Suprapubic skin (tissue), 4 donors: Measurements from ENCODE around the gene ITPRIP. TPM values are rescaled to one million over a fixed set of nuclear protein-coding genes. Genes with fewer than 3 reads are reported as not detected.

Source experiments
- DNase-seq, 2 donors: peaks; one replicate each; pipeline ENCODE4 v3.0.0-alpha.2; 2019; ENCODE audit warnings: low spot score in 2 of 2
- H3K27ac ChIP-seq: fragments of 200-600 bp; sonication (generic); one replicate; pipeline ENCODE4 v1.5.1; 2019
- H3K27me3 ChIP-seq: fragments of 200-600 bp; sonication (generic); one replicate; pipeline ENCODE4 v1.5.1; 2019
- H3K36me3 ChIP-seq: fragments of 200-600 bp; sonication (generic); one replicate; pipeline ENCODE4 v1.5.1; 2019
- H3K4me1 ChIP-seq: fragments of 200-600 bp; sonication (generic); one replicate; pipeline ENCODE4 v1.5.1; 2019
- H3K4me3 ChIP-seq: fragments of 200-600 bp; sonication (generic); one replicate; pipeline ENCODE4 v1.5.1; 2019; ENCODE audit warnings: mild to moderate bottlenecking
- H3K9me3 ChIP-seq: fragments of 200-600 bp; sonication (generic); one replicate; pipeline ENCODE4 v1.5.1; 2019
- EP300 ChIP-seq: sonication (generic); formaldehyde crosslinking; IDR thresholded peaks from one replicate; pipeline ENCODE4 v1.6.1; 2017; ENCODE audit warnings: antibody characterized with exemption
- POLR2A ChIP-seq, 2 donors: fragments of 450-650 bp; IDR thresholded peaks; one replicate each; pipeline ENCODE4 v1.6.1; 2017; ENCODE audit warnings: antibody characterized with exemption in 2 of 2, mild to moderate bottlenecking in 2 of 2, moderate library complexity in 2 of 2
- POLR2AphosphoS5 ChIP-seq, 3 donors: sonication (generic); formaldehyde crosslinking; IDR thresholded peaks; one replicate each; pipeline ENCODE4 v1.6.1; 2017; ENCODE audit warnings: antibody characterized with exemption in 3 of 3
- WGBS: methylation state at CpG from one replicate; pipeline ENCODE4 v1.1.5; 2018; 5-methylcytosine and 5-hydroxymethylcytosine counted together
- total RNA-seq, 4 donors: library from RNA; depleted of rRNA; stranded (reverse); fragments of >200 nt; gene quantifications; one replicate each; pipeline ENCODE4 v1.1.0, GENCODE V29; 2016
- TF ChIP-seq, protein P1 (sequence below), 2 donors: fragments of 200-600 bp in 1 of 2; fragments of 450-650 bp in 1 of 2; sonication (generic) in 1 of 2; IDR thresholded peaks; one replicate each; pipeline ENCODE4 v1.5.1; 2016 to 2019; ENCODE audit warnings: antibody characterized with exemption in 2 of 2, mild to moderate bottlenecking in 1 of 2, moderate library complexity in 1 of 2

The ITPRIP gene
- total RNA-seq, 4 donors from 2014 or later: 98.5 to 217 (median 191) TPM

DNA sequence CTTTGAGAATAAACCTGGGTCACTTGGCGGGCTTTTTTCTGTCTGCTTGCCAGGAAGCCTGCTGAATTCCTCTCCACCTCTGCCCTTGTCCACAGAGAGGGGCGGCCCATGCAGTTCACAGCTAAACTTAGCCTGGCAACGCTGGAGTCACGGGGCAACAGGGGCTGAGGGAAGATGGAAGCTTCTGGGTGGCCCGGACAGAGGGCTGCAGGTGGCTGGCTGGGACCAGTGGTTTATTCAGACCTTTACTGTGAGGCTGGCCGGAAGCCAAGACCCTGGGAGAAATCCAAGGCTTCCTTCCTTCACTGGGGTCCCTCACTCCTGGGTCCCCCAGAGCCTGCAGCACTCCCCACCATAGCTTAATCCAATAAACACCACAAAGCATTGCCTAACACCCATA is 17.0 kb downstream of the ITPRIP start:
- no peaks in the 10 kb centered on the region for H3K36me3 ChIP-seq
- H3K4me1 ChIP-seq: peaks cover 100% of the 10 kb centered on the region
- H3K27ac ChIP-seq: peak overlapping the region; percentile 93
- 80% methylated on average over 3 of the region's 6 CpGs for WGBS
- peak in 1 of 2 donors; percentile 66 for DNase-seq
- H3K9me3 ChIP-seq: no peaks in the 10 kb centered on the region
- no peak overlapping the region for H3K4me3 ChIP-seq
- TF ChIP-seq, protein P1, sequence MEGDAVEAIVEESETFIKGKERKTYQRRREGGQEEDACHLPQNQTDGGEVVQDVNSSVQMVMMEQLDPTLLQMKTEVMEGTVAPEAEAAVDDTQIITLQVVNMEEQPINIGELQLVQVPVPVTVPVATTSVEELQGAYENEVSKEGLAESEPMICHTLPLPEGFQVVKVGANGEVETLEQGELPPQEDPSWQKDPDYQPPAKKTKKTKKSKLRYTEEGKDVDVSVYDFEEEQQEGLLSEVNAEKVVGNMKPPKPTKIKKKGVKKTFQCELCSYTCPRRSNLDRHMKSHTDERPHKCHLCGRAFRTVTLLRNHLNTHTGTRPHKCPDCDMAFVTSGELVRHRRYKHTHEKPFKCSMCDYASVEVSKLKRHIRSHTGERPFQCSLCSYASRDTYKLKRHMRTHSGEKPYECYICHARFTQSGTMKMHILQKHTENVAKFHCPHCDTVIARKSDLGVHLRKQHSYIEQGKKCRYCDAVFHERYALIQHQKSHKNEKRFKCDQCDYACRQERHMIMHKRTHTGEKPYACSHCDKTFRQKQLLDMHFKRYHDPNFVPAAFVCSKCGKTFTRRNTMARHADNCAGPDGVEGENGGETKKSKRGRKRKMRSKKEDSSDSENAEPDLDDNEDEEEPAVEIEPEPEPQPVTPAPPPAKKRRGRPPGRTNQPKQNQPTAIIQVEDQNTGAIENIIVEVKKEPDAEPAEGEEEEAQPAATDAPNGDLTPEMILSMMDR (IDR thresholded peaks at IDR 0.05): no peak
- TF ChIP-seq POLR2AphosphoS5 (IDR thresholded peaks at IDR 0.05) (no peak), POLR2A (IDR thresholded peaks at IDR 0.05) (no peak), EP300 (no peak)
- H3K27me3 ChIP-seq: no peaks in the 10 kb centered on the region

DNA sequence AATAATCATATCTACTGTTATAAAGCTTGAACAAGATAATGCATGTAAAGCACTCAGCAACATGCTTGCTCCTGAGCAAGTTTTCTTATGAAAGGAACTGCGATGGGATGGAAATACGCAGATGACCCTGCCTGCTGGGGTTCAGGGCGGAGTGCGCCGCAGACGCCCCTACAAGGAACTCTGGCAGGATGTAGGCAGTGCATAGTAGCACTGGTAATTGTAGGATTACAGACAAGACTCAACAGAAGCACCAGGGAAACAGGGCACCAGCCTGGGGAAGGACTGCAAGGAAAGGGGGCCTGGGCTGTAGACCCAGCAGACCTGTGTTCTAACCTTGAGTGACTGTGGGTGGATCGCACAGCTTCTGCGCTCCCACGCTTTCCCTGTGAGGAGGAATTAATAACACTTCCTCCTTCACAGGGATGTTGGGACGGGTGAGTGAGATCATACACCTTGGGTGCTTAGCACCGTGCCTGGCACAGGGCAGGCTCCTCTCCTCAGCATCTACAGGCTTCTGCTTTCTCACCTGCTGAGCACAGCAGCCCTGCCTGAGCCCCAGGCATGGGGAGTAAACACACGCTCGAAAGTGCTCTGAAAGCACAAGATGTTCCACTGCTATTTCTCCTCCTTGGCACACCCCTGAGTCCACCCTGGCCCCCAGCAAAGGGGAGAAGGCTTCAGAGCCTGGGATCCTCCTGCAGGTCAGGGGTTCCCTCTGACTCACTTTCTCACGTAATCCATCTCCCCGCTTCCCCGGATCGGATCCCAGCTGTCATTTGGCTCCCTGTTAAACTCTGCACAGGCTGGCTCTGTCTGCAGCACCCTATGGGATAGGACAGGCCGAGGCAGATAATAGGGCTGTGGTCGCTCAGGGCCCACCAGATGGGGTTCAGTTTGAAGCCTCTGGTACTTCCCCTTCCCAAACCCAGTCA is 19.2 kb downstream of the ITPRIP start:
- DNase-seq: peak in 1 of 2 donors; percentile 75

DNA sequence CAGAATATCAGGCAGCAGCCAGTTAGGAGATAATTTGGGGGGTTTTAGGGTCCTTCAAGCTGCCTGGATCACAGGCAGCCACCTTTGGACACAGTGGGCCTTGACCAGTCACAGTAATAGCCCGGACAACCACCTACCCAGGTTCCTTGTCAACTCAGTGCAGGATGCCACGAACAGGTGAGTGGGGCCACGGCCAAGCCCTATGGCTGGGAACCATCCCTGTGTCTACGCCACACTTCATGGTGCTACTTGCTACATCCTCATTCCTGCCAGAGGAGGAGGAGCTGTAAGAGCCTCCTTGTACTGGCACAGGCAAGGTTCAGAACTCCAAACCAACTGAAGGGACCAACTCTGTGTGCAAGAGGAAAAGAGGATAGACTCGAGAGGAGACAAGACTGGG is 19.9 kb downstream of the ITPRIP start:
- H3K27me3 ChIP-seq: no peaks in the 10 kb centered on the region
- H3K9me3 ChIP-seq: no peaks in the 10 kb centered on the region
- TF ChIP-seq, protein P1 (IDR thresholded peaks at IDR 0.05): no peak
- TF ChIP-seq POLR2A (IDR thresholded peaks at IDR 0.05) (no peak), EP300 (no peak), POLR2AphosphoS5 (IDR thresholded peaks at IDR 0.05) (no peak)
- no peak overlapping the region for H3K4me3 ChIP-seq
- peak overlapping the region; percentile 93 for H3K27ac ChIP-seq
- peaks cover 75% of the 10 kb centered on the region for H3K4me1 ChIP-seq
- H3K36me3 ChIP-seq: peaks cover 27% of the 10 kb centered on the region
- WGBS: 78% methylated on average over 5 of the region's 5 CpGs
- DNase-seq: peak in 1 of 2 donors; percentile 64

More for the DNA sequence above, 19.2 kb downstream of the ITPRIP start:
- 48% methylated on average over 19 of the region's 19 CpGs for WGBS
- H3K27me3 ChIP-seq: no peaks in the 10 kb centered on the region
- H3K4me1 ChIP-seq: peaks cover 83% of the 10 kb centered on the region
- TF ChIP-seq POLR2A (IDR thresholded peaks at IDR 0.05): no peak
- peak; percentile 80 for TF ChIP-seq EP300
- TF ChIP-seq, protein P1 (IDR thresholded peaks at IDR 0.05): no peak
- peak in 2 of 3 donors; percentile 61 to 98 for TF ChIP-seq POLR2AphosphoS5 (IDR thresholded peaks at IDR 0.05)
- H3K9me3 ChIP-seq: no peaks in the 10 kb centered on the region
- H3K36me3 ChIP-seq: peaks cover 19% of the 10 kb centered on the region
- H3K4me3 ChIP-seq: no peak overlapping the region
- H3K27ac ChIP-seq: peak overlapping the region; percentile 93

DNA sequence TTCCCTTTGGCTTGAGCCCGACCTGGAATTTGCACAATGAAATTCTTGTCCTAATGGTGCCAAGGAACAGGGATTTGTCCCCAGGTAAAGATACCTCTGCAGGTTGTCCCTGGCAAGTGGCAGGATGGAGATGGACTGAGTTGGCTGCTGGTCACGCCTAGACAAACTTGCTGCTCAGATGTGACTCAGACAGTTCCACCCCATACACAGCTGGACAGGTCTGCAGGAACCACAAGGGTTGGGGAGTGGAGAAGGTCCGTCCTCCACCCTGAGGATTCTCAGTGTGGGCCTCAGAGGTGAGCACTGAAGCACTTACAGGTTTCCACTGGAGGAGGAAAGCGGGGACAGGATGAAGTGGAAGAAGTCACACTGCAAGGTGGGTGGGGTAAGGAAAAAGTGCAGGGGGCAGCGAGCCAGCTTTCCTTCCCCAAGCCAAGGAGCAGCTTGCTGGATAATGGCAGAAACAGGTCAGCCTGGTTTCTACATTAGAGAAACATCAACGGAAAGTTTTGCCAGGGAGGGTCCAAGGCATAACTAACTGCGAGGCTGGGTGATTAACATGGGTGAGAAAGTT is 20.5 kb downstream of the ITPRIP start:
- Histone ChIP-seq H3K27ac (peak overlapping the region; percentile 93), H3K4me1 (peaks cover 70% of the 10 kb centered on the region), H3K9me3 (no peaks in the 10 kb centered on the region), H3K27me3 (no peaks in the 10 kb centered on the region), H3K4me3 (no peak overlapping the region), H3K36me3 (peaks cover 32% of the 10 kb centered on the region)
- peak in 1 of 2 donors; percentile 70 for DNase-seq
- 48% methylated on average over 7 of the region's 7 CpGs for WGBS
- TF ChIP-seq EP300 (no peak), POLR2A (IDR thresholded peaks at IDR 0.05) (no peak), POLR2AphosphoS5 (IDR thresholded peaks at IDR 0.05) (no peak)
- TF ChIP-seq, protein P1 (IDR thresholded peaks at IDR 0.05): no peak

DNA sequence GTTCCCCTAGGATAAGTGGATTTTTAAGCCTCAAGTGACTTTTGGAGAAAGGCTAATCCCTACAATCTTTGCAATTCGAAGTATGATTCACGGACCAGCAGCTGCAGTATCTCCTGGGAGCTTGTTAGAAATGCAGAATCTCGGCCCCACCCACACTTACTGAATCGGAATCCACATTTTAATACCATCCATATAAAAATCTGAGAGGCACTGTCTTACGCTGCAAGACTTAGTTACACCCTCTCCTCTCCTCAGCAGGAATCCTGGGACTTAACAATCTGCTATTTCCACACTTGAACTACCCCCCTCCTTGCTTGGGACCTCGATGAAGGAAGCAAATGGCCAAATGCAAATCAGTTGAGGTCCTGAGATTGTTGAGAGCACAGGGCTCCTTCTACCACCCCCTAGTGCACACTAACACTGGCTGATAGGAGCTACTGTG is 21.0 kb downstream of the ITPRIP start:
- Histone ChIP-seq H3K36me3 (peaks cover 37% of the 10 kb centered on the region), H3K4me3 (no peak overlapping the region), H3K27ac (peak overlapping the region; percentile 93), H3K27me3 (no peaks in the 10 kb centered on the region), H3K9me3 (no peaks in the 10 kb centered on the region), H3K4me1 (peaks cover 65% of the 10 kb centered on the region)
- WGBS: 36% methylated on average over 6 of the region's 6 CpGs
- DNase-seq: peak in 1 of 2 donors; percentile 60
- TF ChIP-seq POLR2A (IDR thresholded peaks at IDR 0.05): no peak
- no peak for TF ChIP-seq POLR2AphosphoS5 (IDR thresholded peaks at IDR 0.05)
- TF ChIP-seq EP300: no peak
- TF ChIP-seq, protein P1 (IDR thresholded peaks at IDR 0.05): no peak
